ENCODE results near the gene GPN1.

DNA sequence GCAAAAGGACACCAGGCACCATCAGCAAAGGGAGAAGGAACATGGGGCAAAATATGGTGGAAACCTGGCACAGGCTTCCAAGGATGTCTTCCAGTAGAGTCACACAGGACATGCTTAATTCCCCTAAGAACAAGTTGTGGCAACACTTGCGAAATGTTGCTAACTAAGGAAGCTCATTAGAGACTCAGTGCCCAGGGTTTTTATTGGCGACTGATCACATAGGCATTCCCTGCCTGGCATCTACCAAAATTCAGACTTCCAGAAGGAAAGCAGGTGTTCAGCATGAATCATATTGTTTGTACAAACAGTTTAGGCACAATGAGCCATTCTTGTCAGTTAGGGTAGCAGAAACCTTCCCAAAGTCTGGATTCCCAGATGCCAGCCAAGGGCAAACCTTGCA, 60.6 kb downstream of the GPN1 start:
- TF ChIP-seq, protein P1, sequence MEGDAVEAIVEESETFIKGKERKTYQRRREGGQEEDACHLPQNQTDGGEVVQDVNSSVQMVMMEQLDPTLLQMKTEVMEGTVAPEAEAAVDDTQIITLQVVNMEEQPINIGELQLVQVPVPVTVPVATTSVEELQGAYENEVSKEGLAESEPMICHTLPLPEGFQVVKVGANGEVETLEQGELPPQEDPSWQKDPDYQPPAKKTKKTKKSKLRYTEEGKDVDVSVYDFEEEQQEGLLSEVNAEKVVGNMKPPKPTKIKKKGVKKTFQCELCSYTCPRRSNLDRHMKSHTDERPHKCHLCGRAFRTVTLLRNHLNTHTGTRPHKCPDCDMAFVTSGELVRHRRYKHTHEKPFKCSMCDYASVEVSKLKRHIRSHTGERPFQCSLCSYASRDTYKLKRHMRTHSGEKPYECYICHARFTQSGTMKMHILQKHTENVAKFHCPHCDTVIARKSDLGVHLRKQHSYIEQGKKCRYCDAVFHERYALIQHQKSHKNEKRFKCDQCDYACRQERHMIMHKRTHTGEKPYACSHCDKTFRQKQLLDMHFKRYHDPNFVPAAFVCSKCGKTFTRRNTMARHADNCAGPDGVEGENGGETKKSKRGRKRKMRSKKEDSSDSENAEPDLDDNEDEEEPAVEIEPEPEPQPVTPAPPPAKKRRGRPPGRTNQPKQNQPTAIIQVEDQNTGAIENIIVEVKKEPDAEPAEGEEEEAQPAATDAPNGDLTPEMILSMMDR (IDR thresholded peaks at IDR 0.05), result no peak
- TF ChIP-seq POLR2A (IDR thresholded peaks at IDR 0.05), result no peak
